ENCODE data around the gene POU6F1.

POU6F1 gene

GRCh38 chr12:51185171-51185717 is 32.6 kb downstream of the POU6F1 start:
- no peaks in the 10 kb centered on the region for H3K9me3 ChIP-seq (ENCODE audit: control insufficient read depth, insufficient read depth, low read depth, low read length)
- H3K36me3 ChIP-seq (ENCODE audit: control insufficient read depth, insufficient read depth, low read length) = peaks cover 5% of the 10 kb centered on the region; the same call in 1 of the 2 replicates
- H3K4me3 ChIP-seq (ENCODE audit: low read depth, low read length) = no peak overlapping the region
- no peak overlapping the region for H3K9ac ChIP-seq (ENCODE audit: low read length)
- H3K27me3 ChIP-seq (ENCODE audit: control insufficient read depth, insufficient read depth, low read length) = no peaks in the 10 kb centered on the region
- no peak overlapping the region for H3K27ac ChIP-seq (ENCODE audit: low read depth, low read length)
- no peaks in the 10 kb centered on the region for H3K4me1 ChIP-seq (ENCODE audit: control insufficient read depth, insufficient read depth, low read length)

- no peaks in the 10 kb centered on the region for H3K4me1 ChIP-seq (ENCODE audit: control insufficient read depth, insufficient read depth, low read length)
- no peaks in the 10 kb centered on the region for H3K9me3 ChIP-seq (ENCODE audit: control insufficient read depth, insufficient read depth, low read depth, low read length)
- H3K4me3 ChIP-seq (ENCODE audit: low read depth, low read length) = no peak overlapping the region
- H3K9ac ChIP-seq (ENCODE audit: low read length) = no peak overlapping the region
- H3K27ac ChIP-seq (ENCODE audit: low read depth, low read length) = no peak overlapping the region
- no peaks in the 10 kb centered on the region for H3K36me3 ChIP-seq (ENCODE audit: control insufficient read depth, insufficient read depth, low read length)
- no peaks in the 10 kb centered on the region for H3K27me3 ChIP-seq (ENCODE audit: control insufficient read depth, insufficient read depth, low read length)
Observed at GRCh38 chr12:51183816-51184215, 34.0 kb downstream of the POU6F1 start.

GRCh38 chr12:51183349-51183748 is 34.5 kb downstream of the POU6F1 start:
- no peaks in the 10 kb centered on the region for H3K36me3 ChIP-seq (ENCODE audit: control insufficient read depth, insufficient read depth, low read length)
- H3K9ac ChIP-seq (ENCODE audit: low read length) = no peak overlapping the region
- H3K9me3 ChIP-seq (ENCODE audit: control insufficient read depth, insufficient read depth, low read depth, low read length) = no peaks in the 10 kb centered on the region
- no peaks in the 10 kb centered on the region for H3K27me3 ChIP-seq (ENCODE audit: control insufficient read depth, insufficient read depth, low read length)
- H3K27ac ChIP-seq (ENCODE audit: low read depth, low read length) = no peak overlapping the region
- H3K4me3 ChIP-seq (ENCODE audit: low read depth, low read length) = no peak overlapping the region
- no peaks in the 10 kb centered on the region for H3K4me1 ChIP-seq (ENCODE audit: control insufficient read depth, insufficient read depth, low read length)

- Histone ChIP-seq H3K27ac (ENCODE audit: low read depth, low read length) (no peak overlapping the region), H3K27me3 (ENCODE audit: control insufficient read depth, insufficient read depth, low read length) (no peaks in the 10 kb centered on the region), H3K4me1 (ENCODE audit: control insufficient read depth, insufficient read depth, low read length) (no peaks in the 10 kb centered on the region), H3K36me3 (ENCODE audit: control insufficient read depth, insufficient read depth, low read length) (no peaks in the 10 kb centered on the region), H3K9me3 (ENCODE audit: control insufficient read depth, insufficient read depth, low read depth, low read length) (no peaks in the 10 kb centered on the region), H3K9ac (ENCODE audit: low read length) (no peak overlapping the region), H3K4me3 (ENCODE audit: low read depth, low read length) (no peak overlapping the region)
Observed at GRCh38 chr12:51181558-51181957, 36.3 kb downstream of the POU6F1 start.

- H3K4me3 ChIP-seq (ENCODE audit: low read depth, low read length) = no peak overlapping the region
- no peaks in the 10 kb centered on the region for H3K4me1 ChIP-seq (ENCODE audit: control insufficient read depth, insufficient read depth, low read length)
- H3K9ac ChIP-seq (ENCODE audit: low read length) = no peak overlapping the region
- no peak overlapping the region for H3K27ac ChIP-seq (ENCODE audit: low read depth, low read length)
- no peaks in the 10 kb centered on the region for H3K27me3 ChIP-seq (ENCODE audit: control insufficient read depth, insufficient read depth, low read length)
- H3K36me3 ChIP-seq (ENCODE audit: control insufficient read depth, insufficient read depth, low read length) = no peaks in the 10 kb centered on the region
- H3K9me3 ChIP-seq (ENCODE audit: control insufficient read depth, insufficient read depth, low read depth, low read length) = no peaks in the 10 kb centered on the region
Observed at GRCh38 chr12:51177897-51178296, 40.0 kb downstream of the POU6F1 start.

GRCh38 chr12:51174501-51174900 is 43.4 kb downstream of the POU6F1 start:
- H3K9ac ChIP-seq (ENCODE audit: low read length) = no peak overlapping the region
- H3K27me3 ChIP-seq (ENCODE audit: control insufficient read depth, insufficient read depth, low read length) = no peaks in the 10 kb centered on the region
- no peaks in the 10 kb centered on the region for H3K4me1 ChIP-seq (ENCODE audit: control insufficient read depth, insufficient read depth, low read length)
- H3K27ac ChIP-seq (ENCODE audit: low read depth, low read length) = no peak overlapping the region
- no peak overlapping the region for H3K4me3 ChIP-seq (ENCODE audit: low read depth, low read length)
- no peaks in the 10 kb centered on the region for H3K36me3 ChIP-seq (ENCODE audit: control insufficient read depth, insufficient read depth, low read length)
- H3K9me3 ChIP-seq (ENCODE audit: control insufficient read depth, insufficient read depth, low read depth, low read length) = no peaks in the 10 kb centered on the region

GRCh38 chr12:51172515-51173431 is 45.1 kb downstream of the POU6F1 start, which contains the start of gene TFCP2:
Gene TFCP2 (minus strand): TSS chr12:51173135. CDS start chr12:51172422, 713 bp downstream.
- Histone ChIP-seq H3K27me3 (ENCODE audit: control insufficient read depth, insufficient read depth, low read length) (no peaks in the 10 kb centered on the region), H3K4me3 (ENCODE audit: low read depth, low read length) (peak within 1 kb of the TSS; percentile 77), H3K36me3 (ENCODE audit: control insufficient read depth, insufficient read depth, low read length) (no peaks in the 10 kb centered on the region), H3K27ac (ENCODE audit: low read depth, low read length) (peak within 1 kb of the TSS; percentile 97), H3K4me1 (ENCODE audit: control insufficient read depth, insufficient read depth, low read length) (no peaks in the 10 kb centered on the region), H3K9me3 (ENCODE audit: control insufficient read depth, insufficient read depth, low read depth, low read length) (no peaks in the 10 kb centered on the region), H3K9ac (ENCODE audit: low read length) (peak within 1 kb of the TSS; percentile 95)

GRCh38 chr12:51171884-51172514 is 45.9 kb downstream of the POU6F1 start:
- H3K27ac ChIP-seq (ENCODE audit: low read depth, low read length) = peak overlapping the region; percentile 97
- no peaks in the 10 kb centered on the region for H3K9me3 ChIP-seq (ENCODE audit: control insufficient read depth, insufficient read depth, low read depth, low read length)
- peak overlapping the region; percentile 95 for H3K9ac ChIP-seq (ENCODE audit: low read length)
- H3K27me3 ChIP-seq (ENCODE audit: control insufficient read depth, insufficient read depth, low read length) = no peaks in the 10 kb centered on the region
- H3K4me1 ChIP-seq (ENCODE audit: control insufficient read depth, insufficient read depth, low read length) = no peaks in the 10 kb centered on the region
- peak overlapping the region; percentile 77 for H3K4me3 ChIP-seq (ENCODE audit: low read depth, low read length)
- peaks cover 2% of the 10 kb centered on the region; the same call in 1 of the 2 replicates for H3K36me3 ChIP-seq (ENCODE audit: control insufficient read depth, insufficient read depth, low read length)

GRCh38 chr12:51163795-51164194 is 54.1 kb downstream of the POU6F1 start:
- no peak overlapping the region for H3K27ac ChIP-seq (ENCODE audit: low read depth, low read length)
- no peaks in the 10 kb centered on the region for H3K27me3 ChIP-seq (ENCODE audit: control insufficient read depth, insufficient read depth, low read length)
- H3K9me3 ChIP-seq (ENCODE audit: control insufficient read depth, insufficient read depth, low read depth, low read length) = no peaks in the 10 kb centered on the region
- H3K9ac ChIP-seq (ENCODE audit: low read length) = no peak overlapping the region
- H3K4me1 ChIP-seq (ENCODE audit: control insufficient read depth, insufficient read depth, low read length) = no peaks in the 10 kb centered on the region
- H3K4me3 ChIP-seq (ENCODE audit: low read depth, low read length) = no peak overlapping the region
- peaks cover 2% of the 10 kb centered on the region; the same call in 1 of the 2 replicates for H3K36me3 ChIP-seq (ENCODE audit: control insufficient read depth, insufficient read depth, low read length)

GRCh38 chr12:51162217-51162616 is 55.6 kb downstream of the POU6F1 start:
- H3K27ac ChIP-seq (ENCODE audit: low read depth, low read length) = no peak overlapping the region
- no peak overlapping the region for H3K9ac ChIP-seq (ENCODE audit: low read length)
- no peaks in the 10 kb centered on the region for H3K4me1 ChIP-seq (ENCODE audit: control insufficient read depth, insufficient read depth, low read length)
- no peak overlapping the region for H3K4me3 ChIP-seq (ENCODE audit: low read depth, low read length)
- H3K36me3 ChIP-seq (ENCODE audit: control insufficient read depth, insufficient read depth, low read length) = no peaks in the 10 kb centered on the region
- no peaks in the 10 kb centered on the region for H3K27me3 ChIP-seq (ENCODE audit: control insufficient read depth, insufficient read depth, low read length)
- H3K9me3 ChIP-seq (ENCODE audit: control insufficient read depth, insufficient read depth, low read depth, low read length) = no peaks in the 10 kb centered on the region

All from HUES6 (cell line).